ENCODE measurements around the gene IL21R.

Gene IL21R

DNA sequence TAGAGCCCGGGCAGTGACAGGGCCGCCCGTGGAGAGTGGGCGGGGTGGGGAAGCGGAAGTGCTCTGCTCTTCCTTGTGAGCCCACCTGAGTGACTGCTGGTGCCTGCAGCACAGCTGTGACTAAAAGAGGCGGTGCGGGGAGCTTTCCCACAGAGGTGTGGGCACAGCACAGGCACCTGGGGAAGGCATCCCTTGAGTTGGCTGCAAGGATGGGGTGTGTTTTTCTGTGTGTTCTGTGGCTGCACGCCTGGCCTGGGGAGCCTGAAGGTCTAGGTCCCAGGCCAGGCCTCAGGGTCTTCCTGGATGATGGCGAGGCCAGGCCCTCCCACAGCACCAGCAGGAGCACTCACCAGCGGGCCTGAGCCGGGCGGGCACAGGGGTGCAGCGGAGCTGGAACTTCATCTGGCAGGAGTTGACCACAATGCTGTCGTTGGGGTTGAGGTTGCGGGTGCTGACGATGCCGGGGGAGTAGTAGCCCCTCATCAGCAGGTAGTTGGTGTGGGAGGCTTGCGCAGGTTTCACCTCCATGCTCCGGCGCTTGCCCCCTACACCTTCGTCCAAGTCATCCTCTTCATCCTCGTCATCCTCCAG lies 67.1 kb downstream of the IL21R start:
- Histone ChIP-seq H3K9me3 (ENCODE audit: control insufficient read depth, insufficient read depth, low read length) (no peaks in the 10 kb centered on the region), H3K27ac (ENCODE audit: low read length) (no peak overlapping the region), H3K36me3 (ENCODE audit: control insufficient read depth, insufficient read depth, low read length) (peaks cover 56% of the 10 kb centered on the region), H3K4me3 (ENCODE audit: low read length) (no peak overlapping the region), H3K27me3 (ENCODE audit: control insufficient read depth, insufficient read depth, low read length) (no peaks in the 10 kb centered on the region), H3K4me1 (ENCODE audit: control insufficient read depth, insufficient read depth, low read length) (no peaks in the 10 kb centered on the region)
- no peak for DNase-seq (ENCODE audit: low read depth, low spot score)
- WGBS (ENCODE audit: insufficient coverage, insufficient read length), result no CpG with 5 or more reads among the region's 22 CpGs

DNA sequence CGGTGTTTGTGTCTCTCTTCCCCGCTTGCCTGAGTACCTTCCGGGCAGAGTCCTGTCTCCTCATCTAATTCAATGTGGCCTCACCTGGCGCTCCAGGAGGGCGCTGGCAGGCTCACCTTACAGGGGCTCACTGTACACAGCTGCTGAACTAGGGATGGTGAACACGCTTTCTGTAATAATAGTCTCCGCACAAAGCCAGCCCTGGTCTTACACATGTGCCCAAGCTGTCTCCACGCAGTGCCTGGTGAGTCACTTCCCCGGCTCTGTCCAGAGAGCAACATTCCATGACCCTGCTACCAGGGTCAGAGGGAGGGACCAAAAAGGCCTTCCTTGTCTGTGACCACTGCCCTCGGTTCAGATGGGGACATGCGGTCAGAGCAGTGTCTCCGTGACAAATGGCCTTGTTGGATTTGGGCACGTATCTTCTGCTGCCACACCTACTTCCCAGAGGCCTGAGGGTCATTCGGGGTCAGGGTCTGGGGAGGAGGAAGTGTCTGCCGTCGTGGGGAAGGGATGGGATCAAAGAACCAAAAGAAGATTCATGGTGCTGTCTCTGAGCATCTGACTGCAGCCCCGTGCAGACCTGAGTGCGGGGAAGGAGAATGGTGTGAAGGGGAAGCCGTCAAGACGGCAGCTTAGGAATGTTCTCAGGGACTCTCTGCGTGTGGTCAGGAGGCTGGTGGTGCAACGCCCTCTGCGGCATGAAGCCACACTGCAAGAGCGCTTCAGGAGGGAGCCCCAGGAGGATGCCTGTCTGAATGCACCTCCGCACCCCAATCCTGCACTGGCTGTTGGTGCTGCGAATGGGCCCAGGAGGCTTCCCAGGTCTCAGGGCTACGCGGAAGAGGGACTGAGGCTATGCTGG lies 68.8 kb downstream of the IL21R start:
- Histone ChIP-seq H3K4me3 (ENCODE audit: low read length) (no peak overlapping the region), H3K9me3 (ENCODE audit: control insufficient read depth, insufficient read depth, low read length) (no peaks in the 10 kb centered on the region), H3K27me3 (ENCODE audit: control insufficient read depth, insufficient read depth, low read length) (no peaks in the 10 kb centered on the region), H3K36me3 (ENCODE audit: control insufficient read depth, insufficient read depth, low read length) (peaks cover 48% of the 10 kb centered on the region), H3K4me1 (ENCODE audit: control insufficient read depth, insufficient read depth, low read length) (no peaks in the 10 kb centered on the region), H3K27ac (ENCODE audit: low read length) (no peak overlapping the region)
- WGBS (ENCODE audit: insufficient coverage, insufficient read length), result no CpG with 5 or more reads among the region's 28 CpGs
- DNase-seq (ENCODE audit: low read depth, low spot score), result no peak

DNA sequence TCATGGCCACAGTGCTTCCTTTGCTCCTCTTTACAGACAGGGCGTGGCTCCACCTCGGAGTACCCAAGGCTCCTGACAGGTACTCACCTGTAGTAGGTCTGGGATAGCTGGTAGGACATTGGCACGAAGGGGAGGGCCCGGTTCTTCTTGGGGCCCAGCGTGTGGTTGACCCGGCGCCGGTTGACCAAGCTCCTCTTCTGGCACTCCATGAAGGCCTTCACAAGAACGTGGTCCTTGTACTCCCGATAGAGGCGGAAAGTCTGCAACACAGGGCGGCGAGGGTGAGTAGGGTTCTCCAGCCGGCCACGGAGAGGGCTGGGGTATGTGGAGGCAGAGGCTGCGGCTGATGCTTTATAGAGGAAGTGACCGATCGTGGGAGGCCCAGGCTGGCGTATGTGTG lies 69.7 kb downstream of the IL21R start:
- Histone ChIP-seq H3K27ac (ENCODE audit: low read length) (no peak overlapping the region), H3K9me3 (ENCODE audit: control insufficient read depth, insufficient read depth, low read length) (no peaks in the 10 kb centered on the region), H3K4me3 (ENCODE audit: low read length) (no peak overlapping the region), H3K36me3 (ENCODE audit: control insufficient read depth, insufficient read depth, low read length) (peaks cover 51% of the 10 kb centered on the region), H3K4me1 (ENCODE audit: control insufficient read depth, insufficient read depth, low read length) (no peaks in the 10 kb centered on the region), H3K27me3 (ENCODE audit: control insufficient read depth, insufficient read depth, low read length) (no peaks in the 10 kb centered on the region)
- no peak for DNase-seq (ENCODE audit: low read depth, low spot score)
- WGBS (ENCODE audit: insufficient coverage, insufficient read length), result no CpG with 5 or more reads among the region's 19 CpGs

DNA sequence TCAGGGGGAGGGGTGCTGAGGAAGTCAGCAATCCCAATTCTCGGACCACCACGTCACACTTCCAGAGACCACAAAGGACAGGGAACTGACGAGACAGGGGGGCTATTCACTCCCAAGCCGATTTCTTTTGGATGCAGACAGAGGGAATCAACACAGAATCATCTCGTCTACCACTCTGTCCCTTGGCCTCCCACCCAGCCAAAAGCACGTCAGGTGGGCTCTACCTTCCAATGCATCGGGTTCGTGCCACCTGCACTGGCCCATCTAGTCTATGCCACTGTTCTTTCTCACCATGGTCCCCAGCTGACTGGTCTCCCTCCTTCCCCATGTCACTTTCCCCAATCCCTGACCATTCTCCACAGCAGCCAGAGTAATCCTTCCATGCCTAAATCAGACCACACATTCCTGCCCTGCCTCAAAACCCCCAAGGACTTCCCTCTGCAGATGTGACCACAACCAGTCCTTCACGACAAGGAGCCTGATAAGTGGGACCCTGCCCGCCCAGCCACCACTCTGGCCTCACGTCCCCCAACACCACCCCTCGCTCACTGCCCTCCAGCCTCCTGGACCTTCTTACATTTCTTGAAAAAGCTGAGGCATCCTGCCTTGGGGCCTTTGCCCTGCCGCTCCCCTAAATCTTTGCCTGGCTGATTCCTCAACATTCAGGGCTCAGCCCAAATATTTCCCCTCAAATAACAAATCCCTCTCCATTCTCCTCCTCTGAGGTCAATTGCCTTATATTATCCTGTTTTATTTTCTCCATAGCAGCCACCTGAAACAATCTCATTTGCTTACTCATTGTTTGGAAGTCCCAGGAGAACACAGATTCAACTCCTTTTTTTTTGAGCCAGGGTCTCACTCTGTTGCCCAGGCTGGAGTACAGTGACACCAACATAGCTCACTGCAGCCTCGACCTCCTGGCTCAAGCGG lies 70.4 kb downstream of the IL21R start:
- Histone ChIP-seq H3K9me3 (ENCODE audit: control insufficient read depth, insufficient read depth, low read length) (no peaks in the 10 kb centered on the region), H3K27ac (ENCODE audit: low read length) (no peak overlapping the region), H3K36me3 (ENCODE audit: control insufficient read depth, insufficient read depth, low read length) (peaks cover 54% of the 10 kb centered on the region), H3K4me3 (ENCODE audit: low read length) (no peak overlapping the region), H3K27me3 (ENCODE audit: control insufficient read depth, insufficient read depth, low read length) (no peaks in the 10 kb centered on the region), H3K4me1 (ENCODE audit: control insufficient read depth, insufficient read depth, low read length) (no peaks in the 10 kb centered on the region)
- no peak for DNase-seq (ENCODE audit: low read depth, low spot score)
- no CpG with 5 or more reads among the region's 15 CpGs for WGBS (ENCODE audit: insufficient coverage, insufficient read length)

DNA sequence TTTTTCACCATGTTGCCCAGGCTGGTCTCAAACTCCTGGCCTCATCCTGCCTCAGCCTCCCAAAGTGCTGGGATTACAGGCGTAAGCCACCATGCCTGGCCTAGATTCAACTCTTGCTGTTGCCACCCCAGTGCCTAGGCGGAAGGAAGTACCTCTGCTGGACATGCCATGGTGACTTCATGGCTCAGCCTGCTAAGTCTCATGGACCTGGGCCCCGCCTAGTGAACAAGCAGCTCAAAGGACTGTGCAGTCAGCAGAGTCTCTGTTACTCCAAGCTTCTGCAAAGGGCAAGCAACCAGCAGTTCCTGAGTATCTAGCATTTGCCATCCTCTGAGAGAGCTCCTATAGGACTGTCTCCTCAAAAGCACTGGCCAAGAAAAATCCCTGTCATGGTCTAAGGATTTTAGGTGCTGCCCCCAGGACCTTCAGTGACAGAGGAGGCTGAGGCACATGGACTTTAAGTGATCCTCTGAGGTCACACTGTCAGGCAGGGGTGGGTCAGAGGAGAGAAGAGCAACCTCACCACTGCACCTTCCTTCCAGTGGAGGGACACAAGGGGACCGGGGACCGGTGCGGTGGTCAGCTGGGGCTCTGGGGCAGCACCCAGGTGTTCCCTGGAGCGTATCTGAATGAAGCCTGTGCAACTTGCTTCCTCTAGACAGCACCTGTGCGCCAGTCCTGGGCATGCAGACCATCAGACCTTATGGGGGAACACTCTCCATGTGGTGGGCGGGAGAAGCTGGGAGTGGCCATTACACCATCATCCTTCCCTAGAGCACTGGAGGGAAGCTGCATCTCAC lies 71.3 kb downstream of the IL21R start:
- Histone ChIP-seq H3K9me3 (ENCODE audit: control insufficient read depth, insufficient read depth, low read length) (no peaks in the 10 kb centered on the region), H3K27ac (ENCODE audit: low read length) (no peak overlapping the region), H3K4me1 (ENCODE audit: control insufficient read depth, insufficient read depth, low read length) (no peaks in the 10 kb centered on the region), H3K4me3 (ENCODE audit: low read length) (no peak overlapping the region), H3K36me3 (ENCODE audit: control insufficient read depth, insufficient read depth, low read length) (peaks cover 52% of the 10 kb centered on the region), H3K27me3 (ENCODE audit: control insufficient read depth, insufficient read depth, low read length) (no peaks in the 10 kb centered on the region)
- WGBS (ENCODE audit: insufficient coverage, insufficient read length), result no CpG with 5 or more reads among the region's 9 CpGs
- DNase-seq (ENCODE audit: low read depth, low spot score), result no peak

DNA sequence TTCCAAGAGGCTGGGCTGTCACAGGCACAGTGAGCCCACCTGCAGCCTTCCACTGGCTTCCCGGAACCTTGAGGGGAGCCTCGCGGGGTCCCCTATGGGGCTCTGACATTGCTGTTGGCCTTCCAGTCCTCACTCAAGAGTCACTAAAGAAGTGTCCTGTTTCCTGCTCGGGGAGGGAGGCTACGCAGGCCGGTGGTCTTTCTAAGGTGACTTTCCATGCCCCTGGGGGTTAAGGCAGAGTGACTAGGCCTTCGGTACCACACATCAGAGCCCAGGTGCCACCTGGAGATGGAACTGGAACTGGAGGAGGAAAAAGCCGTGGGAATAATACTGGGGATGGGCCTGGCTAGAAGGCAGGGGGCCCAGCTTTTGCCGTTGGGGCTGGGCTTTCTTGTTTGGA lies 72.1 kb downstream of the IL21R start:
- Histone ChIP-seq H3K27me3 (ENCODE audit: control insufficient read depth, insufficient read depth, low read length) (no peaks in the 10 kb centered on the region), H3K4me1 (ENCODE audit: control insufficient read depth, insufficient read depth, low read length) (no peaks in the 10 kb centered on the region), H3K9me3 (ENCODE audit: control insufficient read depth, insufficient read depth, low read length) (no peaks in the 10 kb centered on the region), H3K36me3 (ENCODE audit: control insufficient read depth, insufficient read depth, low read length) (peaks cover 50% of the 10 kb centered on the region), H3K4me3 (ENCODE audit: low read length) (no peak overlapping the region), H3K27ac (ENCODE audit: low read length) (no peak overlapping the region)
- no CpG with 5 or more reads among the region's 9 CpGs for WGBS (ENCODE audit: insufficient coverage, insufficient read length)
- no peak for DNase-seq (ENCODE audit: low read depth, low spot score)

DNA sequence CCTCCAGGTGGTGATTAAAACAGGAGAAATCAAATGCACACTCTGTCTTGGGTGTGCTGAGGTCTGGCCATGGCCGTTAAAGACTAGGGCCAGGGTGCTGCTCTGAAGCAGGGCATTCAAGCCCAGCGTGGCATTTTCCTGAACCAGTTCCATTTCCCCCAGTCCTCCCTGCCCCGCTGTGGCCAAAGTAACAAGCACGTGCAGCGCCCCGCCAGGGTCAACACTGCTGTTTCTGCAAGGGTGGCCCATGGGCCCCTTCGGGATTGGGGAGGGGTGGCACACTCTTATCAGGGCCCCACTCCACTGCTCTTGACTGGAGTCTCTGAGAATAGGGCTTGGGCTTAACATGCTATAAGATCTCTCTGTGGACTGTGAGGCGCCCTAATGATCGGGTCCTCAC lies 72.9 kb downstream of the IL21R start:
- H3K4me3 ChIP-seq (ENCODE audit: low read length), result no peak overlapping the region
- no CpG with 5 or more reads among the region's 9 CpGs for WGBS (ENCODE audit: insufficient coverage, insufficient read length)
- no peaks in the 10 kb centered on the region for H3K4me1 ChIP-seq (ENCODE audit: control insufficient read depth, insufficient read depth, low read length)
- H3K27ac ChIP-seq (ENCODE audit: low read length), result no peak overlapping the region
- no peak for DNase-seq (ENCODE audit: low read depth, low spot score)
- H3K27me3 ChIP-seq (ENCODE audit: control insufficient read depth, insufficient read depth, low read length), result no peaks in the 10 kb centered on the region
- H3K9me3 ChIP-seq (ENCODE audit: control insufficient read depth, insufficient read depth, low read length), result no peaks in the 10 kb centered on the region
- peaks cover 43% of the 10 kb centered on the region for H3K36me3 ChIP-seq (ENCODE audit: control insufficient read depth, insufficient read depth, low read length)

DNA sequence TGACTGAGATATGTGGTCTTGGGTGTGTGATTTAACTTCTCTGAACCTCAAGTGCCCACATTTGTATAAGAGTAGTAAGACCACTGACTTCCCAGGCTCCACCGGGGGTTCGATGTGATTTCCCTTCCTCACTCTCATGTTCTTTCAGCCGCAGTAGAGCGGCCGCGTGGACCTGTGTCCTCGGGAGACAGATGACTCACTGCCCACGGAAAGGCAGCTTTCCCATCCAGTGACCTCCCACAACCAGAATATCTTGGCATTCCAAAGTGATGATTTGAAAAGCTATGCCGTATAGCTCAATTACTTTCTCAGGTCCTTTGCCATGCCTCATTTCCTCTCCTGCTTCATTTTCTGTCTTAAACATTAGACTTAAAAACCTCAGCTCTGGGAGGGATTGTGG lies 73.6 kb downstream of the IL21R start:
- Histone ChIP-seq H3K27ac (ENCODE audit: low read length) (no peak overlapping the region), H3K27me3 (ENCODE audit: control insufficient read depth, insufficient read depth, low read length) (no peaks in the 10 kb centered on the region), H3K9me3 (ENCODE audit: control insufficient read depth, insufficient read depth, low read length) (no peaks in the 10 kb centered on the region), H3K4me1 (ENCODE audit: control insufficient read depth, insufficient read depth, low read length) (no peaks in the 10 kb centered on the region), H3K36me3 (ENCODE audit: control insufficient read depth, insufficient read depth, low read length) (peaks cover 37% of the 10 kb centered on the region), H3K4me3 (ENCODE audit: low read length) (no peak overlapping the region)
- no peak for DNase-seq (ENCODE audit: low read depth, low spot score)
- no CpG with 5 or more reads among the region's 9 CpGs for WGBS (ENCODE audit: insufficient coverage, insufficient read length)

DNA sequence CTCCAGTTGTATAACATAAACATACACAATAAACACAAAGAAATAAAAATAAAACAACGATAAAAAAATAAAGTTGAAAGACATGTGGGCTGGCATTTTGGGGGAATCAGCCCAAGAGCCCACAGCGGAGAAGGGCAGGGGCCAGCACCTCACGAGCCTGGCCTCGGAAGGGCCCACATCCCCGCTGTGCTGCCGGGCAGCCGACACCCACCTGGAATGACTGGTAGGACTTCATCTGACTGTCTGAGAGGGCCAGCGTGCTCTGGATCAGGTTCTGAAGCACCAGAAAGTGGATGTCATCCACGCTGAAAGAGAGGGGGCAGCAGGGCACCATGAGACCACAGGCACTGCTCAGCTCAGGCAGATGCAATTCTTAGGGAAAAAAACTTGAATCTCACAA lies 74.3 kb downstream of the IL21R start:
- H3K4me1 ChIP-seq (ENCODE audit: control insufficient read depth, insufficient read depth, low read length), result no peaks in the 10 kb centered on the region
- WGBS (ENCODE audit: insufficient coverage, insufficient read length), result no CpG with 5 or more reads among the region's 9 CpGs
- no peak overlapping the region for H3K27ac ChIP-seq (ENCODE audit: low read length)
- no peaks in the 10 kb centered on the region for H3K9me3 ChIP-seq (ENCODE audit: control insufficient read depth, insufficient read depth, low read length)
- H3K36me3 ChIP-seq (ENCODE audit: control insufficient read depth, insufficient read depth, low read length), result peaks cover 36% of the 10 kb centered on the region
- no peak for DNase-seq (ENCODE audit: low read depth, low spot score)
- no peak overlapping the region for H3K4me3 ChIP-seq (ENCODE audit: low read length)
- no peaks in the 10 kb centered on the region for H3K27me3 ChIP-seq (ENCODE audit: control insufficient read depth, insufficient read depth, low read length)

DNA sequence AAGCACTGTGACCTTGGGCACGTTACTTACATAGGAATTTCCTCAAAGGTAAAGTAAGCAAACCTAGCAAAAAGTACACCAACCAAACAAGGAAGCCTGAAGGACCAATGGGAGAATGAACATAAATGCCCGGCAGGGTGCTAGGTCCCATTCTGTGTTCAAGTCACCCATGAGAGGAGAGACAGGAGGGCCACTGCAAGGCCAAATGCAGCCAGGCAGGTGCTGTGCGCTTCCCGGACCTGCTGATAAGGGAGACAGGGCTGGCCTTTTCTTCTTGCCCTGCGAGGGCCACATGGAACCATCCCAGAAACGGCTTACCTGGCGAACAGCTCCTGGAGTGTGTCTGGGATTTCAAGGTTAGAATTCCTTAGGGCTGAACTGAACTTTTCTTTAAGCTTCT lies 78.8 kb downstream of the IL21R start:
- WGBS (ENCODE audit: insufficient coverage, insufficient read length), result no CpG with 5 or more reads among the region's 7 CpGs
- Histone ChIP-seq H3K36me3 (ENCODE audit: control insufficient read depth, insufficient read depth, low read length) (peaks cover 52% of the 10 kb centered on the region), H3K27me3 (ENCODE audit: control insufficient read depth, insufficient read depth, low read length) (no peaks in the 10 kb centered on the region), H3K27ac (ENCODE audit: low read length) (no peak overlapping the region), H3K9me3 (ENCODE audit: control insufficient read depth, insufficient read depth, low read length) (no peaks in the 10 kb centered on the region), H3K4me3 (ENCODE audit: low read length) (no peak overlapping the region), H3K4me1 (ENCODE audit: control insufficient read depth, insufficient read depth, low read length) (no peaks in the 10 kb centered on the region)
- DNase-seq (ENCODE audit: low read depth, low spot score), result no peak

All from iPS DF 6.9 (cell line).